Body of pancreas (tissue), 4 donors: ENCODE data around the gene TINAGL1. TPM values are rescaled to one million over a fixed set of nuclear protein-coding genes. Genes with fewer than 3 reads are reported as not detected.

Experiments
- ATAC-seq: fragments of 150-250 bp; one replicate; pipeline ENCODE4 v1.9.1; 2016
- DNase-seq, 4 donors: peaks; one replicate each; pipeline ENCODE4 v3.0.0-alpha.2; 2019
- H3K27ac ChIP-seq, 4 donors: fragments of 200-600 bp; sonication (generic); 1 replicate in 3 of 4; 2 replicates in 1 of 4; pipeline versions ENCODE4 v1.5.1 to v1.6.1; 2016 to 2019; ENCODE audit warnings: mild to moderate bottlenecking in 1 of 4, mixed read lengths in 1 of 4, moderate library complexity in 1 of 4
- H3K27me3 ChIP-seq, 2 donors: fragments of 200-600 bp; sonication (generic); one replicate each; pipeline ENCODE4 v1.6.0; 2016; ENCODE audit warnings: mild to moderate bottlenecking in 1 of 2
- H3K36me3 ChIP-seq, 2 donors: fragments of 200-600 bp; sonication (generic); replicated peaks in 1 of 2; 2 replicates each; pipeline ENCODE4 v1.5.1; 2016; ENCODE audit warnings: low read depth in 2 of 2; ENCODE audit not compliant: insufficient read depth in 1 of 2
- H3K4me1 ChIP-seq: fragments of 200-600 bp; sonication (generic); one replicate; pipeline ENCODE4 v1.6.0; 2016
- H3K4me3 ChIP-seq, 2 donors: fragments of 200-600 bp; sonication (generic); 1 replicate in 1 of 2; 2 replicates in 1 of 2; pipeline ENCODE4 v1.5.1; 2016 to 2019
- H3K9me3 ChIP-seq, 3 donors: fragments of 200-600 bp; sonication (generic); 1 replicate in 2 of 3; 2 replicates in 1 of 3; pipeline ENCODE4 v1.5.1; 2016
- CTCF ChIP-seq, 7 experiments: fragments of 450-650 bp in 4 of 7; fragments of 200-600 bp in 3 of 7; sonication (generic) in 3 of 7; IDR thresholded peaks; one replicate each; pipeline ENCODE4 v1.5.1; 2016 to 2019; ENCODE audit warnings: antibody characterized with exemption in 7 of 7
- POLR2A ChIP-seq, 3 donors: fragments of 450-650 bp; IDR thresholded peaks; one replicate each; pipeline ENCODE4 v1.6.1; 2016; ENCODE audit warnings: antibody characterized with exemption in 3 of 3, mild to moderate bottlenecking in 2 of 3
- WGBS, 2 donors: methylation state at CpG; one replicate each; pipeline ENCODE4 v1.1.5; 2017; 5-methylcytosine and 5-hydroxymethylcytosine counted together
- intact Hi-C: fragments of 100-400 bp; cut with DNase I; formaldehyde crosslinking; loops from one replicate; pipeline ENCODE4 v1.15.1; 2023
- total RNA-seq, 2 donors: library from RNA; depleted of rRNA; stranded (reverse); fragments of >200 nt; gene quantifications; one replicate each; pipeline ENCODE4 v1.1.0, GENCODE V29; 2016

The TINAGL1 gene
- total RNA-seq, 2 donors from 2014 or later: 47.2 to 148 TPM

GRCh38 chr1:31620631-31621497 lies 44.5 kb downstream of the TINAGL1 start:
- Histone ChIP-seq H3K4me1 (peaks cover 9% of the 10 kb centered on the region), H3K9me3 (no peaks in the 10 kb centered on the region), H3K4me3 (no peak overlapping the region), H3K27ac (no peak overlapping the region), H3K27me3 (peaks cover 0 to 5% of the 10 kb centered on the region in 2 donors), H3K36me3 (no peaks in the 10 kb centered on the region)
- TF ChIP-seq CTCF (IDR thresholded peaks at IDR 0.05) (no peak), POLR2A (IDR thresholded peaks at IDR 0.05) (no peak)
- 82 to 85% methylated on average over 16 to 20 of the region's 20 CpGs for WGBS, 2 donors
- DNase-seq (no peak), ATAC-seq (no peak)
- intact Hi-C loops: no loop called here

DNA sequence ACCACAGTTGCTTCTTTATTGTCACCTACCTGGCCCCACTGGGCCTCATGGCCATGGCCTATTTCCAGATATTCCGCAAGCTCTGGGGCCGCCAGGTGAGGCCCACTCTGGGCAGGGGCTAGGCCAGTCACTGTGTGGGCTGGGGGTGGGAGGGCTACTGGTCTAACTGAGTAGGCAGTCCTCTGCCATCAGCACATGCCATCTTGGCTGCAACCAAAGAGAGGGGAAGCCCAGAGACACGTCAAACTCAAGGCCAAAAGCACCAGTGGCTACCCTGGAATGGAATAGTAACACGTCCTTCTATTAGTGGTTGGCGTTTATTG lies 45.1 kb downstream of the TINAGL1 start:
- H3K4me1 ChIP-seq: peaks cover 10% of the 10 kb centered on the region
- ATAC-seq: no peak
- no peaks in the 10 kb centered on the region for H3K36me3 ChIP-seq
- peaks cover 0 to 5% of the 10 kb centered on the region in 2 donors for H3K27me3 ChIP-seq
- DNase-seq: no peak
- no peak overlapping the region for H3K27ac ChIP-seq
- H3K4me3 ChIP-seq: no peak overlapping the region
- intact Hi-C loops: no loop called here
- no peaks in the 10 kb centered on the region for H3K9me3 ChIP-seq
- TF ChIP-seq CTCF (IDR thresholded peaks at IDR 0.05) (no peak), POLR2A (IDR thresholded peaks at IDR 0.05) (no peak)
- 83 to 94% methylated on average over 2 to 5 of the region's 5 CpGs for WGBS, 2 donors

GRCh38 chr1:31621847-31622730 lies 45.8 kb downstream of the TINAGL1 start:
- H3K27me3 ChIP-seq: peaks cover 0 to 5% of the 10 kb centered on the region in 2 donors
- DNase-seq: no peak
- WGBS, 2 donors: 83 to 84% methylated on average over 4 to 15 of the region's 15 CpGs
- H3K4me3 ChIP-seq: no peak overlapping the region
- H3K36me3 ChIP-seq: no peaks in the 10 kb centered on the region
- ATAC-seq: no peak
- intact Hi-C loops: no loop called here
- peaks cover 16% of the 10 kb centered on the region for H3K4me1 ChIP-seq
- no peak for TF ChIP-seq POLR2A (IDR thresholded peaks at IDR 0.05)
- TF ChIP-seq CTCF (IDR thresholded peaks at IDR 0.05): no peak
- no peak overlapping the region for H3K27ac ChIP-seq
- H3K9me3 ChIP-seq: no peaks in the 10 kb centered on the region

DNA sequence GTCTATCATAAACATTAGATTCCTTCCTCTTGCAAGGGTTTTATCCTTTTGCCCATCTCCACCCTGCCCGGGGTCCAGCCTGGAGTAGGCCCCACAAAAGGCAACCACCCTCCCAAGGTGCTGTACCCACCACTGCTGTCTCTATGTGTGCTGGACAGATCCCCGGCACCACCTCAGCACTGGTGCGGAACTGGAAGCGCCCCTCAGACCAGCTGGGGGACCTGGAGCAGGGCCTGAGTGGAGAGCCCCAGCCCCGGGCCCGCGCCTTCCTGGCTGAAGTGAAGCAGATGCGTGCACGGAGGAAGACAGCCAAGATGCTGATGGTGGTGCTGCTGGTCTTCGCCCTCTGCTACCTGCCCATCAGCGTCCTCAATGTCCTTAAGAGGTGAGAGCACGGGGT lies 47.0 kb downstream of the TINAGL1 start:
- no peak for DNase-seq

More for the DNA sequence above, 47.0 kb downstream of the TINAGL1 start:
- no peaks in the 10 kb centered on the region for H3K27me3 ChIP-seq
- no peak overlapping the region for H3K27ac ChIP-seq
- H3K9me3 ChIP-seq: no peaks in the 10 kb centered on the region
- H3K4me3 ChIP-seq: no peak overlapping the region
- no peaks in the 10 kb centered on the region for H3K36me3 ChIP-seq
- 96 to 99% methylated on average over 11 to 12 of the region's 12 CpGs for whole genome bisulfite sequencing, 2 donors
- intact Hi-C loops: no loop called here
- ATAC-seq: no peak
- H3K4me1 ChIP-seq: peaks cover 20% of the 10 kb centered on the region
- TF ChIP-seq CTCF (IDR thresholded peaks at IDR 0.05): no peak
- no peak for TF ChIP-seq POLR2A (IDR thresholded peaks at IDR 0.05)
